Stimulated activated CD4-positive, alpha-beta T cell treated with anti-CD3 and anti-CD28 coated beads, Interleukin-15, amount 100 ng/mL, for 48 hours (primary cell): ENCODE measurements around the gene EFL1.
"Not testable (repeated sequence)": the region's sequence is repeated elsewhere in the genome, so short reads cannot be mapped to it uniquely, and the experiment has no call there.

Experiments
- DNase-seq, 2 donors: peaks; one replicate each; pipeline ENCODE4 v3.0.0-alpha.2; 2020; ENCODE audit warnings: low read depth in 2 of 2

The EFL1 gene

DNA sequence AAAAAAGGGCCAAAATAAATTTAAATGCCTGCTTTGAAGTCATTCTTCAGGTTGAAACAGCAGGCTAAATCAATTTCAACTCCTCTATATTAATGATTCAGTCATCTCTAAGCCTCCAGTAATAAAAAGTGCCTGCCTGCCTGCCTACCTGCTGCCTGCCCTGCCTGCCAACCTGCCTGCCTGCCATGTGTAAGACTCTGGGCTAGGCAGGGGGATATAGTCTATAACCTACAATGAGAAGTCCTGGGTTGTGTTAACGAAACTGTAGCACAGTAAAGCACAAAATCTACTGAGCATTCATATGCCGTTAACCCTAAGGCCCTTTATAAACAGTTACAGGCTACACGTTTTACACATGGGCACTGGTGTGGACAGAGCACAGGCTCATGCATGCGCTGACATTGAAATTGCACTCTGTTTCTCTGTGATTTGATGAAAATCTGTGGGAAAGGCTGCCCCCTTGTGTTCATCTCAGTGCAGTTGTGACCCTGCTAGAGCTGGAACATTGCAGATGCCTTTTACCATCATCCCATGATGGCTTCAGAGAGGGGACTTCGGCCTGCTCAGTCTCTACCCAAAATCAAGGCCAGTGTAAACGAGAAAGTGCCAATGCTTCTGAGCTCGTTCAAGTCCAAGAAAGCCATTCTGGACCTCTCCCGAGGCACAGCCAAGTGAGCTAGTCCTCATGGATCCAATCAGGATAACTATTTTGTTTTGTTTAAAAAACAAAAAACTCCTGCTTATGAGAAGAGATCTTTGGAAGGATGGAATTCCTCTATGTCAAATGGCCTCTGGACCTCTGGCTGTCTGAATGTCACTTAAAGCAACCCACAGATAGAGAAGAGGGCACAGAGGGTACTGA lies 64.6 kb downstream of the EFL1 start:
- DNase-seq: peak; percentile 12 to 40

- DNase-seq: no peak
These were observed 66.2 kb downstream of the EFL1 start for GRCh38 chr15:82196353-82196752.

- DNase-seq: not testable (repeated sequence)
These were observed 66.7 kb downstream of the EFL1 start for GRCh38 chr15:82195818-82196217.

GRCh38 chr15:82194488-82194887 lies 68.0 kb downstream of the EFL1 start:
- not testable (repeated sequence) for DNase-seq

DNA sequence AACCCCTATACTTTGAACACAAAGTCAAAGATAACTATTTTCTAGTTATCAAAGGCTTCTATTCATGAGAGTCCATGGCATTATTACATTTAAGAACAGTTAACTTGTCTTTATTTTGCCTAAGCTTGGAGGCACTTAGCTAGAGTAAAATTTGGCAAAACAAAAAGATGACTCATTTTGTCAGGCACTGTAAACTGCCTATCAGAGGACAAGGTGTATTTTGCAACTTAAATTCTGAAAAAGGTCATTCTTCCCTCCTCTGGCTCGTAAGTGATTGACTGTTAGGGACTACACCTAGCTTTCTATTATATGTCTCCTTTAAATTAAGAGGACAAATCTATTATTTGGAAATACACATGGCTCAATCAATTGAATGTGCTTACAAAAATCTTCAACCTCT lies 69.1 kb downstream of the EFL1 start:
- DNase-seq: not testable (repeated sequence)

GRCh38 chr15:82192394-82192793 lies 70.1 kb downstream of the EFL1 start:
- not testable (repeated sequence) for DNase-seq

GRCh38 chr15:82186719-82187406 lies 75.7 kb downstream of the EFL1 start:
- no peak for DNase-seq

DNA sequence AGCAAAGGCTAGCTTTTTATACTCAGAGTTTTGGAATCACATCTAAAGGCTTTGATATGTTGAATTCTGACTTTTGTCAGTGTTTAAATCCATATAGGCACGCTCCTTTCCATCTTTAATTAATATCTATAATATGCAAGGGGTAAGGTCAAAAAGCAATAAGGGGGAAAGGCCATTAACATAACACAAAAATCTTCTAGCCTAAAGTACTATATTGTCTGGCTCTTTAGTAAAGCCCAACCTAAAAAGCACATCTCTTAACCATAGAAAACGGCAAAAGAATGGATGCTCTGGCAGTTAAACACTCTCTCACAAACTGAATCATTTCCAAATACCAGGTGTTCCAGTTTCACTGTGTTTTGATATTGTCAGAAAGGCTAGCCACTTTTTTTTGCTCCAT lies 76.4 kb downstream of the EFL1 start:
- DNase-seq: no peak

DNA sequence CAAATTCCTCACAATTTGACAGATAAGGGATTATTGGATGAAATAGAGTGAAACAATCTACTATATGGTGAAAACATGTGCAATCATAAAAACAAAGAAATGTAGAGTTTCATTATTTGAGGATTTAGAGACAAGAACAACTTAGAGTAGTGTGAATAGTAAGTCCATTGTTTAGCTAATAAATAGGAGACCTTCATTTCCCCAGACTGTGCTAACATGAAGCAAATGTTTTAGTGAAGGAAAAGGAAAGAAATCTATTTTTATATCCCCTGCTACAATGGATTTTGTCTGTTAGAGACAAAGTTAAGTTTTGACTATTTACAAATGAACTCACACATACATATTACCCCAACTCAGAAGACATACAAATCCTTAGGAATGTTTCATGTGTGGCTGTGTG lies 77.8 kb downstream of the EFL1 start:
- no peak for DNase-seq

DNA sequence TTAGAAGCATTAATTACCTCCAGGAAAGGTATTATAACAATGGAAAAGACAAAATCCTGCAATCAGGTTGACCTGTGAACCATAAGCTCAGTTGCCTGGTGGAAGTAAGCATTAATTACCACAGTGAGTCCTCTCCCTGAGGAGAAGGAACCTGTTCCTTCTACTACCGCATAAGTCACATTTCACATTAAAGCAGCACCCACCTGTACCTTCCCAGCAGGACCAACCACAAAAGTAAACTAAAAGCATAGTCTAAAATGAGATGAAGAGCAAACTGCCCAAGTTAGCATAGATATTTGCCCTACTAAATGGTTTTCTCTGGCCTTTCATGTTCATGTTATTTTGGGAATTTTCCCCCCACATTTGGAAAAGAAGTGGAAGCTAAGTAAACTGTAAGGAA lies 78.2 kb downstream of the EFL1 start:
- no peak for DNase-seq

- DNase-seq: no peak
These were observed 79.2 kb downstream of the EFL1 start for GRCh38 chr15:82183121-82184031.

DNA sequence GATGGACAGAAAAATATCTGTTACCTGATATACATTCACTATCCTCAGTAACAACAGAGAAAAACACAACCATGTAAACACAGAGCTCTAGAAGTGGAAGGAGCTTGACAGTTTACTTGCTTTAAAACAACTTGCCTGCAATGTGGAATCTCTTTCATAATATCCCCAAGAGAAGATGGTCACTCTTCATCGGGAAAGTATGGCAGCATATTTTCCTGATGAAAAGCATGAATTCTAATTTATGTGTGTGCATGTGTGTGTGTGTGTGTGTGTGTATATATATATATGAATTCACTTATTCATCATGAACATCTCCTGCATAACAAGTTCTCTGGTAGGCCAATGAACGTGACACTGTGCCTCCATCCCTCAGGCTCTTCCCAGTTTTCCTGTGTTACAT lies 81.2 kb downstream of the EFL1 start:
- no peak for DNase-seq

- no peak for DNase-seq
These were observed 84.5 kb downstream of the EFL1 start for GRCh38 chr15:82178061-82178460.

GRCh38 chr15:82177291-82178010 lies 85.1 kb downstream of the EFL1 start:
- DNase-seq: no peak

DNA sequence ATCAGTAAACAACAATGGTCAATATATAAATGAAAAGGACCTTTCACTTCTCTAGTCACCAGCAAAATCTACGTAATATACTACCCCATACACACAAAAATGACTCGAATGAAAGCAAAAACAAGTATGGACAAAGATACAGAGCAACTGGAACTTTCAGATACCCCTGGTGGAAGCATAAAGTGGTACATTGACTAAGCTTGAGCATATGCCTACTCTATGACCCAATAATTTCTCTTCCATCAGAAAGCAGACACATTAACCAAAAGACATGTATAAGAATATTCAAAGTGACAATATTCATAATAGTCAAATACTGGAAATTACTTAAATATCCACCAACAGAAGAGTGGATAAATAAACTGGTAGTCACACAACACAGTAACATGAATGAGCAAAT lies 86.0 kb downstream of the EFL1 start:
- no peak for DNase-seq

DNA sequence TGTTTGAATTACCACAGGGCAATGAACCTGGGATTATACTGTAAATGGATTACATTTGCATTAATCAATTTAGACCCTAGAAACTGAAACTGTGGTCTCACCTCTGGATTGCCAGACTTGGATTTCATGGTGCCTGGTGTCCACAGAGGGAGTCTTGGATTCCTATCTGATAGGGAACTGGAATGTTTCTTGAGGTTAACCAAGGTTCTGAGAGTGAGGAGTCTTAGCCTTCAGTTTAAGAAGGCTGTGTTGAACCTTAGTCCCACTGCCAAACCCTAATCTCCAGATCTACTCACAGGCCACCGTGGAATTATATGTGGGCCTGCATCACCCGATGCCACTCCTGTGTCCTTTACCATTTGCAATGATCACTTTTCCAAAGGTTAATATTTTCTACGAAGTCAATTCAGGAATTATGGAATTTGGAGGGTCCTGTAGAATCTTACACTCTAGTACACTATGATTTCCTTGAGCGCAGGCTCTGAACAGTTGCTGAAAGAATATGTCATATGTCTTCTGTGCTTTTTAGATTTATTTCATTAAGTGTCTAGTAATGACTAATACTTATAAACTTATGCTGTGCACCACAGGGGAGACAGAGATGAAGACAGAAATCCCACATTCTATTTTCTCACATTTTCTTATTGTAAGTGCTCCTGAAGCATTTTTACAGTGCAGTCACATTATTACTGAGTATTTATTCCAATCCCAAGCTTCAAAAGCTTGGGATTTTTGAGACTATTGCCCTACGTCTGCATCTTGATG lies 87.9 kb downstream of the EFL1 start:
- DNase-seq: no peak

DNA sequence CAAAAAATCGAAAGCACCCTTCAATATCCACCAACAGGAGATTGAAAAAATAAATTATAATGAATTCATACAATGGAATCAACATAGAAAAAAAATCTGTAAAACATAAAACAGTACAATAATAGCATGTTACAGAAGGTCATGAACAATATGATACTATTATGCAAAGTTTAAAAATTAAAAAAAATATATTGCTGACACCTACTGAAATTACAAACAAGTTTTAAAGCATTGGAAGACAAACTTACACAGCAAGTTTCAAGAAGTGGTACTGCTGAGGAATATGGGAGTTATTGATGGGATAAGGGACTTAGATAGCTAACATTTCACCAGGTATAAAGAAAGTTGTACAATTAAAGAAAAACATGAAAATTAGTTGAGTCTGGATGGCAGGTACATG lies 89.4 kb downstream of the EFL1 start:
- DNase-seq: no peak

DNA sequence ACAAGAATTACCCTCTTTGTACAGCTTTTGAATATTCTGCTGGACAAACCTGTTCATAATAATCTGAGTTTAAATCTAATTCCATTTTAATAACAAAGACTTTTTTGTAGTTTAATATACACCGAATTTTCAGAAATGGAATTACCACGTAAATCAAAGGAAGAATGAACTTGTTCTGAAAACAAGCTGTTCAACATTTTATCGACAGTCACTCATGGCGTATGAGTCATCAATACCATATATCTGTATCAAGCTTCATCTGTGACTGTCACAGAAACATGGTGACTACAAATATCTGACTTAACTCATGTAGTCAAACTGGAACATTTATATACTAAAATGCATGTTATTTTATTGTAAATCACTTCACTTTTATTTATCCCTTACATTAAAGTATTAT lies 90.0 kb downstream of the EFL1 start:
- no peak for DNase-seq

GRCh38 chr15:82168757-82169156 lies 93.8 kb downstream of the EFL1 start:
- DNase-seq: no peak

DNA sequence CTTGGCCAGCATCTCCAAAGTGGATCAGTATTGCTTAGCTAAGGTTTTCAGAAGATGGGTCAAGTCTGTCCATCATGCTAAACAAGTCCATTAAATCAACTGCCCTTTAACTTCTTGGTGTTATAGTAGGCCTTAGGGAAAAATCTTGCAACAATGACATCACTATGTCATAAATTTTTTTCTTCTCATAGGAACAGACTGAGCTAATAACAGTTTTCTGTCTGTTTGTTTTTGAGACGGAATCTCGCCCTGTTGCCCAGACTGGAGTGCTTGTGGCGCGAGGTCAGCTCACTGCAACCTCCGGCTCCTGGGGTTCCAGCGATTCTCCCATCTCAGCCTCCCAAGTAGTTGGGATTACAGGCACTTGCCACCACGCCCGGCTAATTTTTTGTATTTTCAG lies 94.2 kb downstream of the EFL1 start:
- no peak for DNase-seq

DNA sequence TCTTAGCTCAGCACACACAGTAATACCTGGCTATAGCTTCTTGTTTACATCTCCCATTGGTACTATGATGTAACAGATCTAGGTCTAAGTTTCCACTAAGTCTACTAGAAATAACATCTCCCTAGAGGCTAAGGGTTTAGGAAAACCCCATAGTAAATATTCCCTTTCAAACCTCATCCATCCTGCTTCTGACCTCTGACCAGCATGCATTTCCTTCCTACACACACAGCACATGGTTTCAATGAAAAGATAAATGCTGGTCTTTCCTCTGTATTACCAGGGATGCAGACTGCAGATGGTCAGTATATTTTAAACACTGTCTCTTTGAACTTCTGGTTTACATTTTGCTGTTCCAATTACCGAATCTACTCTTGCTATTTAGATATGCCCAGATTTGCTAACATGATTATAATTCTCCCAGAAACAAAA lies 96.6 kb downstream of the EFL1 start:
- DNase-seq: no peak
